ENCODE data around the gene SRSF10. TPM values are rescaled to one million over a fixed set of nuclear protein-coding genes. Genes with fewer than 3 reads are reported as not detected.

The SRSF10 gene
- total and polyA plus RNA-seq, 9 of the 15 experiments (the other 6 are each of a cell fraction or from before 2014, with no cell fraction given): 154 to 264 (median 205) TPM

DNA sequence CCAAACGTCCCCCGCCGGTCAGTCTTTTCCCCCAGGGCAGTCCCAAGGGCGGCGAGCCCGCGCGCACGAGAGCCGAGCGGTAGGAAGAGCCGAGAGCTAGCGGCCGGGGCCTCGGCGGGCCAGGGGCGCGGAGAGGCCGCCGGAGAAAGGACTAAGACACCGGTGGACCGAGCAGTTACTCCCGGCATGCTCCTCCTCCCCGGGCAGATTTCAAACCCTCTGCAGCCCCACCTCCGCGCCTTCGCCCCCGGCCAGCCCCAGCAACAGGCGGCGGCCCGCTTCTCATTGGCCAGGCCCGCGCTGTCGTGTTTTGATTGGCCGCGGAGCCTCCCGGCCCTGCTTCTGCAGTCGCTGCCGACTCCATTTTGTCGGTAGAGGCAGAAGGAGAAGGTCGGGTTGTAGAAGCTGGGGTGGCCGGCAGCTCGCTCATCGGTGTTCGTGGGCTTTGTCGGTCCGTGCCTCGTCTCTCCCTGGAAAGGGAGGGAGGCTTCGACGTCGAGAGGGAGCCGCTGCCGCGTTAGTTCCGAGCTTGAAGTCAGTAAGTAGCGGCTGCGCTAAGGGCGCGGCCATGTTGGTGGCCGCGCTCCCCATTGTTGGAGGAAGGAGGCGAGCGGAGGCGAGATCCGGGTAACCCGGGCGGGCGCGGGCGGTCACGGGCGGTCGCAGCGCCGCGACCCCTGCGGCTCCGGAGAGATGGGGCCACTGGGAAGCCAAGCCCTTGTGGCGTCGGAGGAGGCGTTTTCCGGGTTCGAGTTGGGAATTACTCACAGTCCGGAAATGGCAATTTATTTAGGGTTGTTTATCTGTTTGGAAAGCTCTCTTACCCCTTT, 20.5 kb downstream of the SRSF10 start, which contains the start of gene PNRC2 (continued):
- TF ChIP-seq ZNF184 (CRISPR knock-in tag; IDR thresholded peaks at IDR 0.05): no peak
- TF ChIP-seq, protein P1, sequence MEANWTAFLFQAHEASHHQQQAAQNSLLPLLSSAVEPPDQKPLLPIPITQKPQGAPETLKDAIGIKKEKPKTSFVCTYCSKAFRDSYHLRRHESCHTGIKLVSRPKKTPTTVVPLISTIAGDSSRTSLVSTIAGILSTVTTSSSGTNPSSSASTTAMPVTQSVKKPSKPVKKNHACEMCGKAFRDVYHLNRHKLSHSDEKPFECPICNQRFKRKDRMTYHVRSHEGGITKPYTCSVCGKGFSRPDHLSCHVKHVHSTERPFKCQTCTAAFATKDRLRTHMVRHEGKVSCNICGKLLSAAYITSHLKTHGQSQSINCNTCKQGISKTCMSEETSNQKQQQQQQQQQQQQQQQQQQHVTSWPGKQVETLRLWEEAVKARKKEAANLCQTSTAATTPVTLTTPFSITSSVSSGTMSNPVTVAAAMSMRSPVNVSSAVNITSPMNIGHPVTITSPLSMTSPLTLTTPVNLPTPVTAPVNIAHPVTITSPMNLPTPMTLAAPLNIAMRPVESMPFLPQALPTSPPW (CRISPR knock-in tag; IDR thresholded peaks at IDR 0.05): peak; percentile 69
- no peak for TF ChIP-seq NFATC3 (IDR thresholded peaks at IDR 0.05)
- no peak for TF ChIP-seq RBM17 (IDR thresholded peaks at IDR 0.05; ENCODE audit: borderline replicate concordance, low read depth, low read length)
- TF ChIP-seq PRMT5 (CRISPR knock-in tag; IDR thresholded peaks at IDR 0.05): no peak
- no peak for TF ChIP-seq ZNF134 (CRISPR knock-in tag; conservative IDR thresholded peaks at IDR 0.05)
- TF ChIP-seq CBX3 (IDR thresholded peaks at IDR 0.05; ENCODE audit: borderline replicate concordance in 1 of 2, low read length in 2 of 2): no peak
- TF ChIP-seq IRF2 (CRISPR knock-in tag; IDR thresholded peaks at IDR 0.05): no peak
- TF ChIP-seq, protein P2, sequence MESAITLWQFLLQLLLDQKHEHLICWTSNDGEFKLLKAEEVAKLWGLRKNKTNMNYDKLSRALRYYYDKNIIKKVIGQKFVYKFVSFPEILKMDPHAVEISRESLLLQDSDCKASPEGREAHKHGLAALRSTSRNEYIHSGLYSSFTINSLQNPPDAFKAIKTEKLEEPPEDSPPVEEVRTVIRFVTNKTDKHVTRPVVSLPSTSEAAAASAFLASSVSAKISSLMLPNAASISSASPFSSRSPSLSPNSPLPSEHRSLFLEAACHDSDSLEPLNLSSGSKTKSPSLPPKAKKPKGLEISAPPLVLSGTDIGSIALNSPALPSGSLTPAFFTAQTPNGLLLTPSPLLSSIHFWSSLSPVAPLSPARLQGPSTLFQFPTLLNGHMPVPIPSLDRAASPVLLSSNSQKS (CRISPR knock-in tag; IDR thresholded peaks at IDR 0.05): no peak
- no peak for TF ChIP-seq YBX1 (IDR thresholded peaks at IDR 0.05)
- peak; percentile 99 for TF ChIP-seq RBFOX2 (IDR thresholded peaks at IDR 0.05; ENCODE audit: low read depth, low read length)
- TF ChIP-seq MAFF (IDR thresholded peaks at IDR 0.05; ENCODE audit: low read length): no peak
- TF ChIP-seq FOXK2 (conservative IDR thresholded peaks at IDR 0.05 in 1 of 2, IDR thresholded peaks at IDR 0.05 in 1 of 2; ENCODE audit: low read depth in 2 of 2): peak; percentile 69 to 71
- TF ChIP-seq SMAD3 (CRISPR knock-in tag; conservative IDR thresholded peaks at IDR 0.05): 0 out of 2 replicates have a peak, but pooled peaks have one; percentile 55
- no peak for TF ChIP-seq SIX5 (IDR thresholded peaks at IDR 0.05; ENCODE audit: borderline replicate concordance in 1 of 2, insufficient read depth in 1 of 2, low read depth in 1 of 2, low read length in 2 of 2)
- 0 out of 2 replicates have a peak, but pooled peaks have one; percentile 70 for TF ChIP-seq ZNF830 (CRISPR knock-in tag; IDR thresholded peaks at IDR 0.05)
- no peak for TF ChIP-seq SMARCA5 (IDR thresholded peaks at IDR 0.05)
- TF ChIP-seq, protein P3, sequence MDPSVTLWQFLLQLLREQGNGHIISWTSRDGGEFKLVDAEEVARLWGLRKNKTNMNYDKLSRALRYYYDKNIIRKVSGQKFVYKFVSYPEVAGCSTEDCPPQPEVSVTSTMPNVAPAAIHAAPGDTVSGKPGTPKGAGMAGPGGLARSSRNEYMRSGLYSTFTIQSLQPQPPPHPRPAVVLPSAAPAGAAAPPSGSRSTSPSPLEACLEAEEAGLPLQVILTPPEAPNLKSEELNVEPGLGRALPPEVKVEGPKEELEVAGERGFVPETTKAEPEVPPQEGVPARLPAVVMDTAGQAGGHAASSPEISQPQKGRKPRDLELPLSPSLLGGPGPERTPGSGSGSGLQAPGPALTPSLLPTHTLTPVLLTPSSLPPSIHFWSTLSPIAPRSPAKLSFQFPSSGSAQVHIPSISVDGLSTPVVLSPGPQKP (CRISPR knock-in tag; IDR thresholded peaks at IDR 0.05): no peak
- no peak for TF ChIP-seq MEF2A (IDR thresholded peaks at IDR 0.05; ENCODE audit: control insufficient read depth, low read depth, low read length)
- TF ChIP-seq, protein P4, sequence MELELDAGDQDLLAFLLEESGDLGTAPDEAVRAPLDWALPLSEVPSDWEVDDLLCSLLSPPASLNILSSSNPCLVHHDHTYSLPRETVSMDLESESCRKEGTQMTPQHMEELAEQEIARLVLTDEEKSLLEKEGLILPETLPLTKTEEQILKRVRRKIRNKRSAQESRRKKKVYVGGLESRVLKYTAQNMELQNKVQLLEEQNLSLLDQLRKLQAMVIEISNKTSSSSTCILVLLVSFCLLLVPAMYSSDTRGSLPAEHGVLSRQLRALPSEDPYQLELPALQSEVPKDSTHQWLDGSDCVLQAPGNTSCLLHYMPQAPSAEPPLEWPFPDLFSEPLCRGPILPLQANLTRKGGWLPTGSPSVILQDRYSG (tag; conservative IDR thresholded peaks at IDR 0.05; ENCODE audit: low read depth): peak; percentile 63; the same call in 1 of the 2 replicates
- TF ChIP-seq CEBPB (tag; IDR thresholded peaks at IDR 0.05): no peak
- TF ChIP-seq HEY1 (CRISPR knock-in tag; IDR thresholded peaks at IDR 0.05; ENCODE audit: borderline replicate concordance): no peak
- TF ChIP-seq, protein P5, sequence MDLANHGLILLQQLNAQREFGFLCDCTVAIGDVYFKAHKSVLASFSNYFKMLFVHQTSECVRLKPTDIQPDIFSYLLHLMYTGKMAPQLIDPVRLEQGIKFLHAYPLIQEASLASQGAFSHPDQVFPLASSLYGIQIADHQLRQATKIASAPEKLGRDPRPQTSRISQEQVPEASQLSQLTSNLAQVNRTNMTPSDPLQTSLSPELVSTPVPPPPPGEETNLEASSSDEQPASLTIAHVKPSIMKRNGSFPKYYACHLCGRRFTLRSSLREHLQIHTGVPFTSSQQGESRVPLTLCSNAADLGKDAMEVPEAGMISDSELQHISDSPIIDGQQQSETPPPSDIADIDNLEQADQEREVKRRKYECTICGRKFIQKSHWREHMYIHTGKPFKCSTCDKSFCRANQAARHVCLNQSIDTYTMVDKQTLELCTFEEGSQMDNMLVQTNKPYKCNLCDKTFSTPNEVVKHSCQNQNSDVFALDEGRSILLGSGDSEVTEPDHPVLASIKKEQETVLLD (IDR thresholded peaks at IDR 0.05): no peak

Measured in K562 (cell line).